Activated CD4-positive, alpha-beta T cell treated with anti-CD3 and anti-CD28 coated beads, Interleukin-2, amount 50 U/mL, for 48 hours (primary cell): ENCODE data around the gene TMEM87A.
"Not testable (repeated sequence)": the region's sequence is repeated elsewhere in the genome, so short reads cannot be mapped to it uniquely, and the experiment has no call there.

Source experiments
- DNase-seq, 2 experiments: peaks; one replicate each; pipeline ENCODE4 v3.0.0-alpha.2; 2020

Gene TMEM87A

GRCh38 chr15:42270551-42270950 is 2.7 kb downstream of the TMEM87A start:
- DNase-seq = no peak

GRCh38 chr15:42267286-42267685 is 5.9 kb downstream of the TMEM87A start:
- DNase-seq = no peak

GRCh38 chr15:42264795-42265194 is 8.4 kb downstream of the TMEM87A start:
- DNase-seq = no peak

GRCh38 chr15:42253300-42253699 is 19.9 kb downstream of the TMEM87A start:
- DNase-seq = no peak

- no peak for DNase-seq
Measured at GRCh38 chr15:42240823-42241222, 32.4 kb downstream of the TMEM87A start.

- no peak for DNase-seq
Measured at GRCh38 chr15:42239528-42240182, 33.6 kb downstream of the TMEM87A start.

GRCh38 chr15:42233107-42233506 is 40.1 kb downstream of the TMEM87A start:
- no peak for DNase-seq

GRCh38 chr15:42232606-42233005 is 40.6 kb downstream of the TMEM87A start:
- no peak for DNase-seq

- no peak for DNase-seq
Measured at GRCh38 chr15:42231088-42231487, 42.1 kb downstream of the TMEM87A start.

GRCh38 chr15:42228981-42229380 is 44.3 kb downstream of the TMEM87A start:
- DNase-seq = not testable (repeated sequence)

GRCh38 chr15:42228036-42228435 is 45.2 kb downstream of the TMEM87A start:
- no peak for DNase-seq

GRCh38 chr15:42226648-42227047 is 46.6 kb downstream of the TMEM87A start:
- DNase-seq = no peak

GRCh38 chr15:42220216-42220615 is 53.0 kb downstream of the TMEM87A start:
- no peak for DNase-seq

GRCh38 chr15:42218953-42219592 is 54.2 kb downstream of the TMEM87A start:
- DNase-seq = no peak

- no peak for DNase-seq
Measured at GRCh38 chr15:42217568-42217967, 55.7 kb downstream of the TMEM87A start.

- no peak for DNase-seq
Measured at GRCh38 chr15:42215913-42216829, 57.1 kb downstream of the TMEM87A start.

GRCh38 chr15:42214600-42214999 is 58.6 kb downstream of the TMEM87A start:
- no peak for DNase-seq

- no peak for DNase-seq
Measured at GRCh38 chr15:42213511-42213910, 59.7 kb downstream of the TMEM87A start.

GRCh38 chr15:42210696-42211095 is 62.5 kb downstream of the TMEM87A start:
- DNase-seq = no peak

- DNase-seq = peak; percentile 86 to 90
Measured at GRCh38 chr15:42207674-42208579, 65.3 kb downstream of the TMEM87A start, which contains the start of gene VPS39. VPS39 (minus strand) TSS chr15:42208304; CDS start chr15:42208153, 151 bp downstream.

GRCh38 chr15:42206406-42206805 is 66.8 kb downstream of the TMEM87A start:
- DNase-seq = no peak

- DNase-seq = no peak
Measured at GRCh38 chr15:42203891-42204290, 69.3 kb downstream of the TMEM87A start.
